Eye (tissue), 1 donor: ENCODE results near the gene C19orf47.
"Not testable (repeated sequence)": the region's sequence is repeated elsewhere in the genome, so short reads cannot be mapped to it uniquely, and the experiment has no call there.

Experiments used
- DNase-seq: peaks from one replicate; pipeline ENCODE4 v3.0.0-alpha.2; 2015

Gene C19orf47

DNA sequence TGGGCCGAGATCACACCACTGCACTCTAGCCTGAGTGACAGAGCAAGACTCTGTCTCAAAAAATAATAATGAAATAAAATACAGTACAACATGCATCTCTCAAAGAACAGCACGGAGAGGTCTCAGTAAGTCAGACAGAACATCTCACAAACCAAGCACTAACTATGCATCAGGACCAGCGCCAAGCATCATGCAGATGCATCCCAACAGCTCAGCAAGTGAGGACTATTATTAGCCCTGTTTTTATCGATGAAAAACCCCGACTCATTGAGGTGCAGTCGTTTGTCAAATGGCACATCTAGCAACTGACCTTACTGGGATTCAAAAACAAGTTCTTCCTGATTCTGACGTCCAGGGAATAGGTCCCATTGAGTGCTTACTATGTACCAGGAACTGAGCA lies 3.8 kb downstream of the C19orf47 start:
- no peak for DNase-seq

DNA sequence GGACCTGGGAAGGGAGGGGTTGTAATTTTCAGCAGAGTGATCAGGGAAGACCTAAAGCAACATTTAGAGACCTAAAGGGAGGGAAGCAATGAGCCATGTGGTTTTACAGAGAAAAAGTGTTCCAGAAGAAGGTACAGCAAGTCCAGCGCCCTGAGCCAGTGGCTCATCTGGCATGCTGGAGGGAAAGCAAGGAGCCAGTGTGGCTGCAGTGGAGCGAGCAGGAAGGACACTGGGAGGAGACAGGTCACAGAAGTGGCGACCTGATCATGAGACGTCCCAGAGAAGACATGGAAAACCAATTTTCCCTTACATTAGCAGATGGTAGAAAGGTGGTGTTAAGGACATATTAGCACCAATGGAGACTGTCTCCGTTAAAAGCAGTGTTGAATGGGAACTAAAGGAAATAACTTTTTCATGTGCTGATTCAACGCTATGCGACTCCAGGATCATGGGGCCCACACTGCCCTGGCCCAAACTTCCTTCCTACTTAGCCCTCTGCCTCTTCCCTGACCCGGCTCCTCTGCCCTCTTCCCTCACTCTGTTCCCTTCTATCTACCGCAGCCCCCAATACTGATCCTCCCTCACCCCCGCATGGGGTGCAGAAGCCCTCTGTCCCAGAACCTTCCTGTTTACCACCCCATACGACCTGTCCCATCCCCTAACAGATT lies 5.4 kb downstream of the C19orf47 start:
- no peak for DNase-seq

DNA sequence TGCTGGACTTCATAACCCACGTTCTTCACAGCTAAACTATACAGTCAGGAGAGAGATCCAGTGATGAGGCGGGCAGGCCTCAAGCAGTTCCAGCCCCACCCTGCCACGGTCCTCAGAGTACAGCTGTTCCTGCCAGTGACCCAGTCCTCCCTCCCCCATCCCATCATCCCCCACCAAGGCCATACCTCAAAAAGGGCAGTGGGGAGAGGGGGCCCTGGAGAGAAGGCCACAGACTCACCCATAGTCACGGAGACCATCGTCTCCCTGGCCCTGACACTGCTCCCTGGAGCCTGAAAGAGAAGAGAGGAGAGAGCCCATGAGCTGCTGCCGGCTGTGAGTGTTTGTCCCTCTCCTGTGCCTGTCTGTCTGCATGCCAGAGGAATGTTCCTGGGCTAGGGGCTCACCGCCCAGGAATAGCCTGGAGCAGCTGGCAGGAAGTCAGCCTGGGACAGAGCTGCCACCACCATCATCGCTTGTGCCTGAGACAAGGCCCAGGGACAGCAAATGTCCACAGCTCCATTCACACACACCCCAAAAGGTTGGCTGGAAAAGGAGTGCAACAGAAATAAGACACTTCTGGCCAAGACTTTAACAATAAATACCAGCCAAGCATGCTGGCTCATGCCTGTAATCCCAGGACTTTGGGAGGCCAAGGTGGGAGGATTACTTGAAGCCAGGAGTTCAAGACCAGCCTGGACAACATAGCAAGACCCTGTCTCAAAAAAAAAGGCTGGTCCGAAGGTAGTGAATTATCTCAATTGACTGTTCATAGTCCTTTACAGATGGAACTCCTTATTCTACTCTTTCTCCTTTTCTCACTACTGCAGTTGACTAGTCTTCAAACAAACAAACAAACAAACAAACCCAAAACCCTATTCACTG lies 6.4 kb downstream of the C19orf47 start:
- peak; percentile 6 for DNase-seq

DNA sequence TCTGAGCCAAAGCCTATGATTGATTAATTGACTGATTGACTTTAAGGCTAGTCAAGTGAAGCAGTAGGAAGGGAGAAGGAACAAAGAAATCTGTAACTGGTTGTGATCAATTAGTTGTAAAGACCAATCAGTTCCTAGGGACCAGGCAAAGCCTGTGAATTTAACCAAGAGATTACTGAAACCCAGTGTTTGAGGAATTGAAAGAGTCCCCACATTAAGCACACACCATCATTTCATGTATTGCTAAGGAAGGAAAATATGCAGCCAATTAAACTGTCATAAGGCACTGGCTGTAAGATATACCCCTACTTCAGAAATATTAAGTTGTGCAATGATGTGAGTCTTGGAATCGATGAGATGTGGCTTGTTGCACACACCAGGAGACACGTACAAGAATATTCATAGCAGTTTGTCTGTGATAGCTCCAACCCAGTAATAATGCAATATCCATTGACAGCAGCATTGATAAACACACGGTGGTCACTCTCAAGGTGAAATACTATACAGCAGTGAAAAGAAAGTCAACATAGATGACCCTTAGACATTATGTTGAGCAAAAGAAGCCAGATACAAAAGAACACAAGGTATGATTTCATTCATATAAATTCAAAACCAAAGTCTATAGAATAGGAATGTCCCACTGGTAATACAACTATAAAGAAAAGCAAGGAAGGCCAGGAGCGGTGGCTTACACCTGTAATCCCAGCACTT lies 9.0 kb downstream of the C19orf47 start:
- no peak for DNase-seq

DNA sequence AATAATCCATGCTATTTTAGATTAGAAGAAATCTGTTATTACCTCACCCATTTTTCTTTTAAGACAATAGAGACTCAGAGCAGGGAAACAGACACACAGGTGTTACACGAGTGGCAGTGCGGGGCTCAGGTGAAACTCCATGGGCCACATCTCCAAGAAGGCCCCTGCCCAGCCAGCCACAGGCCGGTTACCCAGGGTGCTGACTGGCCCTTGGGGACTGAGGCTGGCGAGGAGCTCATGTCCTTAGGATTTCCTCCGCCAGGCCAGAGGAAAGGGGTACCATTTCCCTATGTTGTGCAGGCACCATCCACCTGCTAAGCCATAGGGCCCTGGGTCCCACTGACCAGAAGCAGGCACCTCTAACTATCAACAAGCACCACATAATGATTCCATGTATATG lies 10.6 kb downstream of the C19orf47 start:
- no peak for DNase-seq

DNA sequence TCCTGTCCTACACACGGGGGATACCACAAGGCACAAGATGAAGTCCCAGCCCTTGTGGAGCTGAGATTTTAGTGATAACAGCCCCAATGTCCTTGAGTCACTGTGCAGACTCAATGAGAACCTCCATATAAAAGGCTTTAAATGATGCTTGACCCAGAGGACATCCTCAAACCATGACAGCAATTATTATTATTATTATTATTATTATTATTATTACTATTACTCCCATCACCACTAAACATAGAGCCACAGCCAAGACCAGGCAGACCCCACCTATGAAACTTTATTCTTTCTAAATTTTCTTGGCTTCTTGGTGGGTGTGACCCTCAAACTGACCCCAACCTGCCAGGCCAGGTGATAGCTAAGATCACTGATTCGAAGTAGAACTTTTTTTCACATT lies 11.1 kb downstream of the C19orf47 start:
- no peak for DNase-seq

DNA sequence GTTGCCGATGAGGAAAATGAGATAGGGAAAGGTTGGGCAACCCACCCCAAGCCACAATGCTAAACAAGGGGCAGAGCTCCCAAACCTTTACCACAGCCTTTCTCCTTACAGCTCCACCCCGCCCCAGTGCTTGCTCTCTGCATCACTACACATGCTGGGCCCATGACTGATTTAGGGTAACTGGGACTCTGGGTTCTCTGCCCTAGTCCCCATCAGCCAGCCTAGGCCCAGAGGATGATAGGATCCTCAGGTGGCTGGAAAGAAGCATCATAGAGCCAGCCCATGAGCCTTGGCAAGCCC lies 11.6 kb downstream of the C19orf47 start:
- no peak for DNase-seq

DNA sequence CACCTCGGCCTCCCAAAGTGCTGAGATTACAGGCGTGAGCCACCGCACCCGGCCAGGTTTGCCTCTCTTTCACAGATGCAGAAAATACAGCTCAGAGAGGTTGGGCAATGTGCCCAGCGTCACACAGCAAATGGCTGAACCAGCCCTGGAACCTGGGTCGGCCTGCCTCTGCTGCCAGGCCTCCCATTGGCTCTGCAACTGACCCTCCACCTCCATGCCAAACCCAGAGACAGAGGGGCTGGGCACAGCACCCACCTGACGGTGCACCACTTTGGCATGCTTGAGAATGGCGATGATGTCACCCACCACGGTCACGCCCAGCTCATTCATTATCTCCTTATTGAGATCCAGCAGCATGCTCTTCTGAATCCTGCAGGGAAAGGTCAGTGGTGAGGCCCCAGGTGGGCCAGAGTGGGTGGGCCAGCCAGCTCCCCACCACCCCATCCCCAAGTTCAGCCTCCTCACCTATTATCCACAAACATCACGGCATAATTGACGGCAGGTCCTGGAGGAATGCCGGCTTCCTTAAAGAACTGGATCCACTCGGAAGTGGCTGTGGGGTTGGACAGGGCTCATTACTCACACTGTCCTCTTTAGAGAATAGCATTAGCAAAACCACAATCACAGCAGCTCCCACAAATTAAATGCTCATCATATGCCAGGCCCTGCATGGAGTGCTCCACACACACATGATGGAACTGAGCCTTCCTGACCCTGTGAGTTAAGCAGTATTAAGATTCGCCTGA lies 12.2 kb downstream of the C19orf47 start:
- DNase-seq: no peak

DNA sequence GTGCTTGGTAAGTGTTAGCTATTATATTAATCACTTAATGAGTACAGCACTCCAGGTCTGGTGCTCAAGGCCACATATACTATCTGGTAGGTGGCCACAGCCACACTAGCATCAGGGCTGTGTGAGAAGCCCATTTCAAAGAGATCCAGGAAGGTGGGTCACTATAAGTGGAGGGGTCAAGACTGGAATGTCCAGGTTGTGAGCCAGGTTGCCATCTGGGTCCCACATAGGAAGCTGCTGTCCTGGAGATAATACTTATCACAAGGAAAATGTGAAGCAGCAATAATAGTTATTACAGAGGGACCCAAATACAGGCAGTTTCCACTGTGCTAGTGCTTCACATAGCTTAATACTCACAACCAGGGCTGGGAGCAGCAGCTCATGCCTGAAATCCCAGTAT lies 13.1 kb downstream of the C19orf47 start:
- no peak for DNase-seq

DNA sequence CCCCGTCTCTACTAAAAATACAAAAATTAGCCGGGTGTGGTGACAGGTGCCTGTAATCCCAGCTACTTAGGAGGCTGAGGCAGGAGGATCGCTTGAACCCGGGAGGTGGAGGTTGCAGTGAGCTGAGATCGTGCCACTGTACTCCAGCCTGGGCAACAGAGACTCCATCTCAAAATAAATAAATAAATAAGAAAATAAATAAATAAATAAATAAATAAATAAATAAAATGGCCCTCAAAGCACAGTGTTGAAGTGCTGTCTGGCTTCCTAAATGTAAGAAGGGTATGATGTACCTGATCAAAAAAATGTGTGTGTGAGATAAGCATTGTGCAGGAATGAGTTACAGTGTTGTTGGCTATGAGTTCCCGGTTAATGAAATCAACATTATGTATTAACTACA lies 15.1 kb downstream of the C19orf47 start:
- not testable (repeated sequence) for DNase-seq

DNA sequence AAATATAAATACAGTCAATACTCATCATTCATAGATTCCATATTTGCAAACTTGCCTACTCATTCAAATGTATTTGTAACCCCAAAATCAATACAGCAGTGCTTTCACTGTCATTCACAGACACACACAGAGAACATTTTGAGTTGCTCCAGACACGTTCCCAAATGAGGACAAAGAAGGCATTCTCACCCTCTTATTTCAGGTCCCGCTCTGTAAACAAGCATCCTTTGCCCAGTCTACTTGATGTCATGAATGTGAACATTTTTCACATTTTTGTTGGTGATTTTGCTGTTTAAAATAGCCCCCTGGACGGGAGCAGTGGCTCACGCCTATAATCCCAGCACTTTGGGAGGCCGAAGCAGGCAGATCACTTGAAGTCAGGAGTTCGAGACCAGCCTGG lies 15.5 kb downstream of the C19orf47 start:
- DNase-seq: no peak

DNA sequence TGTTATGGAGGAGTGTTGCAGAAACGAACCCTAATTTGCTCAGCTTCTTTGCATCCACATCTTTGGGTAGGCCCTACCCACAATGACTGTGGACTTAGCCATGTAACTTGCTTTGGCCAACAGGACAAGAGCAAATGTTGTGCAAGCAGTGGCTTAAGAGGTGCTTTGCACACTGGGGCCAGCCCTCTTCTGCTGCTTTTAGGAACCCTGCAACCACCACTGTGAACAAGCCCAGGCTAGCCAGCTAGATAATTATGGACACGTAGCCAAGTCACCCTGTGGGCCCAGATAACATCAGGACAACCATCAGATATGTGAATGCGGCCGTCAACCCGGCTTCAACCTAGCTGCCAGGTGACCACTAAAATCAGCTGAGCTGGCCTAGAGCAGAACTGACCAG lies 17.1 kb downstream of the C19orf47 start:
- no peak for DNase-seq

DNA sequence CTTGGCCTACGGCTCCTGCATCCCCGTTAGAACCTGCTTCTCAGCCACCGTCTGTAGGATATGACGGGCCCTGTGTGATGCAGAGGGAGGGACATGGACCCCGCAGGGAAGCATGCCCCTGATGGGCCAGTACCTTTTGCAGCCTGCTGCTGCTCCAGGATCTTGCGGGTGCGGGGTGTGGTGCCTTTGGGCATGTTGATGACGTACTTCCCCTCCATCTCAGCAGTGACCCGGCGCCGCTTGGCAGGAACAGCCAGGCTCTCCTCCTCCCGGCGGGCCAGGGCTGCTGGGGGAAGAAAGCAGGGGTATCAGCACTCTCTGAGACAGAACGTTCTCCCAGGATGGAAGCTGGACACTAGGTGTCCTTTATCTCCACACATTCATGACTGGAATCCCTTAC lies 22.0 kb downstream of the C19orf47 start:
- DNase-seq: no peak

DNA sequence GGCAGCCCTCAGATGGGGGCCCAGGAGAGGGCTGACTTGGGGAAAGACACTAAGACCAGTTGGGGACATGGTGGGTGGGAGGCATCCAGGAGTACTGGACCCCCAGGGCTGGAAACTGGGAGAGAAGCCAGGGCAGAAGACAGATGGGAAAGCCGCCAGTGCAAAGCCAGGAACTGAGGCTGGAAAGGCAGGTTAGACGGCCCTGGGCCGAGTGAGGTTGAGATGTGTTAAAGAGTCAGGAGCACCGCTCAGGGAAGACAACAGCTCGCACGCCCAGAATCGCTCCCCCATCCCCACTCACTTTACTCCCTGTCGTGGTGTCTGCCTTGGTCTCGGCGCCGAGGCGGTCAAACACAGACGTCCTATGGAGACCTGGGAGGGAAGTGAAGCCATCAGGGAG lies 24.5 kb downstream of the C19orf47 start:
- no peak for DNase-seq

DNA sequence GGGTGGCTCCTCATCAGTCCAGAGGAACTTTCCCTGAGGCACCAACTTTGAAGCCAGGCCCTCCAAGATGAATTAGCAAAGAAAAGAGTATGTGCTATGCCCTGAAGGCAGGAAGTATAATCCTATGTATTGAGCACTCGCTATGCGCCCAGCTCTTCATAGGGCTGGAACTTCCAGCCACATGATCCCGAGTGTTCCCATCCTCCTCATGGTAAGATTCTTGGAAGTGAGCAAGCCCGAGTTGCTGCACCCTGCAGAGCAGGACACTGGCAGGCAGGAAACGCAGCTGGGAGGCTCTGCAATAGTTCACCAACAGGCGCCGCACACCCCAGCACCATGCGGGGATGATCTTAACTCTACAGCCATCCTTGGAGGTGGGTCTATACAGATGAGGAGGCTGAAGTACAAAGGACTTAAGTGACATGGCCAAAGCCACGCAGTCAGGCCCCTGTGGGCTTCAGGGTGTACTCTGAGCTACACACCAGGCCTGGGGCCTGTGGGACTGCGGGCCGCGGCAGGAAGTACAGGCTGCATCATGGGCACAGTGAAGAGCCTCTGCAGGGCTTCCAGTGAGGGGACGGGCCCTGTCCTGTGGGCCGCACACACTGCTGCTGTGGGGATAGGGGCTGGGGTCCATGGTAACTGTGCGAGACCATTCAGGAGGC lies 25.1 kb downstream of the C19orf47 start:
- DNase-seq: no peak

DNA sequence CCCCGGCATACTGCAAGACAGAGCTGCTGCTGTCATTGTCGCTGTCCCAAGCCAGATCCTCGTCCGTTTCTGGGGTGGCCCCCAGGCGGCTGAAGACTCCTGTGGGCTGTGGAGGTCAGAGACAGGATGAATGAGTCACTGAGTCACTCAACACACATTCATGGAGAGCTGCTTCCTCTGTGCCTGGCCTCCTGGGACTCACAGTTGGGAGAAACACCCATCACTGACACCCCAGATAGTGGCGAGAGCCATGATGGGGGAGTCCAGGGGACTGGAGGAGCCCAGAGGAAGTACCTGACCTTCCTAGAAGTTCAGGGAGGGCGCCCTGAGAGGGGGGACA lies 26.0 kb downstream of the C19orf47 start:
- DNase-seq: no peak

DNA sequence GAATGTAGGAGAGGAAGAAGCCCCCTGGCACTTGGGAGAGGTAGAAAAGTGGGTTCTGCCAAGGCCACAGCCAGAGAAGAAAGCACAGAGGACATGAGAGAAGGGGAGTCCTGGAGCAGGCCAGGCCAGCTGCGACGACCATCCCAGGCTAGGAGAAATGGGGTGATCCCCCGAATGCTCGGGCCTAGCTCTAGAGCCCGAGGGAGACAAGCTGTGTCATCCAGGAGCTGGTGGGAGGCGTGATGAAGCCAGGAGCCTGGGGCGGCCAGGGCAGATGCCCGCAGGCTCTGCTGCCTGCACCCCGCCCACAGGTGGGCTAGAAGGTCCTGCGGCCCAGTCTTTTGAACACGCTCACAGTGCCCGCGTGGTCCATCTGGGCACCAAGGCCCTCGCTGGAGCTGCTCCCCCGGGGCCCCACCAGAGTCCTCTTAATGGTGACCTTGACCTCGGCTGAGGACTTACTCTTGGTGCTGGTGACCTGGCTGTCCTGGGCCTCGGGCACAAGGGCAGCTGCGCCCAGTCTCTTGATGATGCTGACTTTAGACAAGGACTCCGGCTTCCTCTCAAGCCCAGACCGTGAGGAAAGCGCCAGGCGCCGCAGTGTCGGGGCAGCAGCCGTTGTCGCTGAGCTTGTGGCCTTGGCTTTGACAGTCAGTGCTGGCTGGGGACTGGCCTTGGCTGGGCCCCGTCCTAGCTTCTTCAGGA lies 26.5 kb downstream of the C19orf47 start:
- no peak for DNase-seq

DNA sequence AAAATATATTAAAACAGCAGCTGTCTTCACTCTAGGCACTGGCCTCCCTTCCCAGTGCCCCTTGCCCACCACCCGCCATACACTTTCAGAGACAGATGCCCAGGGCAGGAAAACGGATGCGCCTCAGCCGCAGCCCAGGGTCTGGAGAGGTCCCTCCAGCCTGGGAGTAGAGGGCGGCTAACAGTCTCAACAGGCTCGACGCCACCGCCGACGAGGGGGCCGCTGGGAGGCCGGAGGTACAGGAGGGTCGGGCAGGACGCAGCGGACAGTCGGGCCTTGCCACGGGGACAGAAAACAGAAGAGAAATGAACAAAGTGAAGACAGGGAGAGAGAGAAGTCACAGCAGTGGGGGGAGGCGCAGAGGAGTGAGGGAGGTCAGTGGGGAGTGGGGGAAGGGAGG lies 27.1 kb downstream of the C19orf47 start:
- no peak for DNase-seq

DNA sequence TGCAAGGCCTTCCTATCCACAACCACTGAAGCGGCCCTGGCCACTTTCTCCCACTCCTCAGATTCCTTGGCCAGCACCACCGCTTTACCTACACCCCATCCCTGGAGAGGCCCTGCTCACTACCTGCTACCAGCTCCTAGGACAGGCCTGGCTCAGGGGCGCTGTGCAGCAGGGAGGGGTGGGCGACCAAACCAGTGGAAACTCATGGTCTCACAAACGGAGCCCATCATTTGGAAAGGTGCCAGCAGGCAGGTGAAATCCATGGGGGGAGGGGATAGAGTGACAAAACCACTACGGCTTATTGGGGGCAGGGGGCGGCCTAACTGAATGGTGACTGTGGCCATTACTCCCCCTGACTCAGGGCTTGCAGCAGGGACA lies 27.6 kb downstream of the C19orf47 start:
- no peak for DNase-seq

DNA sequence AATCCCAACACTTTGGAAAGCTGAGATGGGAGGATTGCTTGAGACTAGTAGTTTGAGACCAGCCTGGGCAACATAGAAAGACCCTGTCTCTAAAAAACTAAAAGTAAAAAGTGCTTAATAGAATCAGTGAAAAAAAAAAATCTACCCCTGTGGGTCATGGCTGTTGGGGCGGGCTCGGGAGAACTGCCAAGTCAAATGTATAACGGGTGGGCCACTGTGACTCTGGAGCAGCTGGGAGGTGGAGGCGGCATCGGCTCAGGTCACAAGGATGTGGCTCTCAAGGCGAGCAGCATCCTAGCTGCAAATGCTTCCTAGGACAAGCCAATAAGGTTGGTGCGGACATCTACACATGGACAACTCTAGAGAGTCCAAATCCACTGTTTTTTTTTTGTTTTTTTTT lies 30.9 kb downstream of the C19orf47 start:
- no peak for DNase-seq

DNA sequence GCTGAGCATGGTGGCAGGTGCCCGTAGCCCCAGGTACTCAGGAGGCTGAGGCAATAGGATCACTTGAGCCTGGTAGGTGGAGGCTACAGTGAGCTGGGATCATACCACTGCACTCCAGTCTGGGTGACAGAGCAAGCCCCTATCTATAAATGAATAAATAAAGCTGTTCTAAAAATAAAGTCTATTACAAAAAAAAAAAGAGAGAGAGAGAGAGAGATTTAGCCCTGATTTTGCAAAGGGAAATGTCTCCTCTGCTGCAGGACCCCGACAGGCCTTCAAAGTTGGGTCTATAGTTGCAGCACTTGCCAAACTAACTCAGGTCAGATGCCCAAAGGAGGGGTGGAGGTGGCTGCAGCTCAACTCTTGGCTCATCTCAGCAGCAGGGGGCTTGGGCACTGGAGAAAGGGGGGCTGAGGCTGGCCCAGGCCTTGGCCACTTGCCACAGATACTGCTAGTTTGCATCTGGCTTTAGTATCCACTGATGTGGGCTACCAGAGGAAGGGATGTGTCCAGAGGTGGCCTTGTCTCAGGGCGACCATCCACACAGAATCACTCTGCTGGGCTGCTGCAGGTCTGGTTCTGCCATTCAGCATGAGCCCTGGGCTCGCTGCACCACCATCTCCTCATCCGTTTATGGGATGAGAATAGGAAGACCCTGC lies 32.3 kb downstream of the C19orf47 start:
- no peak for DNase-seq

DNA sequence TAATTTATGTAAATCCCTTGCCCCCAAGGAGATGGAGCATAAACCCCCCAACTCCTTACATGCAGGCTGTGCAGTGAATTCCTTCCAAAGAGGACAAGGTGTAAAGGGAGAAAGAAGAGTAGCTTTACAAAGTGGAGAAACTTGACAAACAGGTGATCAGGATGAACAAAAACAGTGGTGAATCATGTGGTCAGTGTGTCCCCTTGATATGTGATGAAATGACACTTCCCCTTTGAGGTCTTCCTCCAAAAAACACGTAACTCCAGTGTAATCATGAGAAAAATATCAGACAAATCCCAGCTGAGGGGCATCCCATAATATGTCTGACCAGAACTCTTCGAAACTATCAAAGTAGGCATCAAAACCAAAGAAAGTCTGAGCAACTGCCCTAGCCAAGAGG lies 33.5 kb downstream of the C19orf47 start:
- no peak for DNase-seq
